ENCODE measurements around the gene SPRY1. TPM values are rescaled to one million over a fixed set of nuclear protein-coding genes. Genes with fewer than 3 reads are reported as not detected.
A peak's percentile ranks its signal among the peaks of the same experiment; 100 is the strongest.

The SPRY1 gene
- total RNA-seq, 6 experiments from 2014 or later = 9.3 to 16.1 (median 14.3) TPM

DNA sequence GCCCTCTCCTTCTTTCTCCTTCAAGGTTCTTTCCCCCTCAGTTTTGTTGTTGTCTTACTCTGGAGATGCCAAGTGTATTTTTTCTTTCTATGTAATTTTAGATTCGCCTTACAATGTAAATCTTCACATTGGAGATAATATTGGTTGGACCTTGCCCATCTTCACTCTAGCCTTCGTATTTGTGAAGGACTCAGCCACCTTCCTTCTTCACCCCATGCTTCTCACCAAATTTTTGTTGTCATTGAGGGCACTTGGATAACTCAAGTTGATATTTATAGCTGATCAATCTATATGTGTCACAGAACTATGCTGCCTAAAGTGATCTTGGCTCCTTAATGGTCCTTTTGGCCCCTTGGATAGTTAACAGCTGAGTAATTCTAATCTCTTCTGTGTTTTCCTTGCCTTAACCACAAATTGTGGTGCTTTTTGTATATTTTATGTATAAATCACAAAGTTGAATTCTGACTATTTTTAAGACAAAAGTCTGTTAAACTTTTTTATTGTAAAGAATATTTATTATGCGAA, 6.5 kb downstream of the SPRY1 start:
- no peak overlapping the region for H3K27ac ChIP-seq
- intact Hi-C loops (cut with DNase I) = no loop called here
- WGBS (ENCODE audit: insufficient coverage, low coverage, low lambda C conversion rate, missing lambda C conversion rate) = 65% methylated on average over 3 of the region's 3 CpGs
- TF ChIP-seq, protein P1, sequence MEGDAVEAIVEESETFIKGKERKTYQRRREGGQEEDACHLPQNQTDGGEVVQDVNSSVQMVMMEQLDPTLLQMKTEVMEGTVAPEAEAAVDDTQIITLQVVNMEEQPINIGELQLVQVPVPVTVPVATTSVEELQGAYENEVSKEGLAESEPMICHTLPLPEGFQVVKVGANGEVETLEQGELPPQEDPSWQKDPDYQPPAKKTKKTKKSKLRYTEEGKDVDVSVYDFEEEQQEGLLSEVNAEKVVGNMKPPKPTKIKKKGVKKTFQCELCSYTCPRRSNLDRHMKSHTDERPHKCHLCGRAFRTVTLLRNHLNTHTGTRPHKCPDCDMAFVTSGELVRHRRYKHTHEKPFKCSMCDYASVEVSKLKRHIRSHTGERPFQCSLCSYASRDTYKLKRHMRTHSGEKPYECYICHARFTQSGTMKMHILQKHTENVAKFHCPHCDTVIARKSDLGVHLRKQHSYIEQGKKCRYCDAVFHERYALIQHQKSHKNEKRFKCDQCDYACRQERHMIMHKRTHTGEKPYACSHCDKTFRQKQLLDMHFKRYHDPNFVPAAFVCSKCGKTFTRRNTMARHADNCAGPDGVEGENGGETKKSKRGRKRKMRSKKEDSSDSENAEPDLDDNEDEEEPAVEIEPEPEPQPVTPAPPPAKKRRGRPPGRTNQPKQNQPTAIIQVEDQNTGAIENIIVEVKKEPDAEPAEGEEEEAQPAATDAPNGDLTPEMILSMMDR (IDR thresholded peaks at IDR 0.05) = no peak
- no peak for TF ChIP-seq POLR2A (IDR thresholded peaks at IDR 0.05)
- peaks cover 0 to 5% (median 0%) of the 10 kb centered on the region in 4 donors for H3K4me1 ChIP-seq
- ATAC-seq (no peak), DNase-seq (no peak)
- H3K27me3 ChIP-seq = no peaks in the 10 kb centered on the region
- peak overlapping the region in 1 of 3 donors; percentile 11 for H3K4me3 ChIP-seq
- peaks cover 0 to 9% (median 0%) of the 10 kb centered on the region in 4 donors for H3K36me3 ChIP-seq
- H3K9me3 ChIP-seq = no peaks in the 10 kb centered on the region

DNA sequence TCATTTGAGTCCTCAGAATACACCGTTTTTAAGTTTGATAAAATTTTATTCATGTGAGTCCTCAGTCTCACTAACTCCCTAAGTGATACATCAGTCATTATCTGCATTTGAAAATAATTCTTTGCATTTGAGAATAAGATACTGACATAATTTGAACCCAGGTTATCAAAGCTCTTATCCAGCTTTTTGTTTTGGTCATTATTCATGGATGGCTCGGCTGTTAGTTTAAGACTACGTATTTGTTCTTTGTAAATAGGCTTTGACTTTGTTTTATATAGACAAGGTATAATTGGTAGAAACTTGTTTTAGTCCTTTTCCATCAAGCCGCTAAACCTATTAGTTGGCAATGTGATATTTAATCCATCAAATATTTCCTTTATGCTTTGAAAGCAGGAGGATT, 7.9 kb downstream of the SPRY1 start:
- Histone ChIP-seq H3K36me3 (peaks cover 0 to 9% (median 0%) of the 10 kb centered on the region in 4 donors), H3K4me1 (peaks cover 0 to 5% (median 0%) of the 10 kb centered on the region in 4 donors), H3K9me3 (no peaks in the 10 kb centered on the region), H3K27me3 (no peaks in the 10 kb centered on the region), H3K27ac (no peak overlapping the region), H3K4me3 (no peak overlapping the region)
- 84% methylated on average over 4 of the region's 4 CpGs for WGBS (ENCODE audit: insufficient coverage, low coverage, low lambda C conversion rate, missing lambda C conversion rate)
- DNase-seq (no peak), ATAC-seq (no peak)
- no peak for TF ChIP-seq POLR2A (IDR thresholded peaks at IDR 0.05)
- TF ChIP-seq, protein P1 (IDR thresholded peaks at IDR 0.05) = no peak
- intact Hi-C loops (cut with DNase I) = no loop called here

DNA sequence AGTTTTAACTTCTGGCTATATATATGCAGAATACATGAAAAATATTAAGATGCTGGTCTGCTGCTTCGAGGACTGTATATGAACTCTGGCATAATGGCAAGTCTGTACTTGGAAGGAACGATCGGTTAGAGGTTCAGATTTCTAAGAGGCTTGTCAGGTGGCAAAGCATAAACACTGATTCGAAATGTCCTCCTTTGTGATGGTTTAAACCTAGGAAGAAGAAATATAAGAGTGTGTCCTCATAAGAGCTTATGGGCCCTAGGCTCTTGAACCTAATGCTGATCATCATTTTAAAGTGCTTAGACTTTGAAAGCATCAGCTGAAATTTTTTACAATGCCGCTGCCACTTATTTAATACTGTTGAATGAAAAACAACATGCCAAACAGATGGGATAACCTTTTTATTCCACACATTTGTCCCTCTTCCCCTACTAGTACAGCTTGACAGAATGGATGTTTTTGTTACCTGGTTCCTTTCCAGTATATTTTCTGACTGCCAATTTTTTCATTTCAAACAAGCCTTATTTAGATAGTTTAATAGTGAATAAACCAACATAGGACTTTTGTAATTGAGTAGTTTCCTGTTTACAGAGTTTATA, 8.8 kb downstream of the SPRY1 start:
- WGBS (ENCODE audit: insufficient coverage, low coverage, low lambda C conversion rate, missing lambda C conversion rate) = 86% methylated on average over 5 of the region's 5 CpGs
- H3K4me1 ChIP-seq = peaks cover 0 to under 1% (median 0%) of the 10 kb centered on the region in 4 donors
- ATAC-seq (peak in 2 of 4 donors; percentile 25 to 27), DNase-seq (no peak)
- no peaks in the 10 kb centered on the region for H3K27me3 ChIP-seq
- no peaks in the 10 kb centered on the region for H3K9me3 ChIP-seq
- peaks cover 0 to 9% (median 0%) of the 10 kb centered on the region in 4 donors for H3K36me3 ChIP-seq
- intact Hi-C loops (cut with DNase I) = no loop called here
- no peak overlapping the region for H3K4me3 ChIP-seq
- TF ChIP-seq, protein P1 (IDR thresholded peaks at IDR 0.05) = no peak
- TF ChIP-seq POLR2A (IDR thresholded peaks at IDR 0.05) = no peak
- no peak overlapping the region for H3K27ac ChIP-seq

DNA sequence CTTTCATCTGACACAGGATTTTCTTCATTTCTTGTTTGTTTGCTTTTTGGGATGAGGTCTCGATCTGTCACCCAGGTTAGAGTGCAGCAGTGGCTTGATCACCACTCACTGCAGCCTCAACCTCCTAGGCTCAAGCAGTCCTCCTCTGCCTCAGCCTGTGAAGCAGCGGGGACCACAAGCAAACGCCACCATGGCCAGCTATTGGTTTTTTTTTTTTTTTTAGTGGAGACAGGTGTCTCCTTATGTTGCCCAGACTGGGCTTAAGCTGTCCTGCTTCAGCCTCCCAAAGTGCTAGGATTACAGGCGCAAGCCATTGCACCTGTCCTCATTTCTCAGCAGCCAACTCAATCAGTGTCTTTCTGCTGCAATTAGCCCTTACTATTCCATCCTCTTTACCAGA, 10.3 kb downstream of the SPRY1 start:
- Histone ChIP-seq H3K27me3 (no peaks in the 10 kb centered on the region), H3K36me3 (peaks cover 0 to 7% (median 0%) of the 10 kb centered on the region in 4 donors), H3K9me3 (no peaks in the 10 kb centered on the region), H3K4me3 (no peak overlapping the region), H3K4me1 (peaks cover 0 to 2% (median 0%) of the 10 kb centered on the region in 4 donors), H3K27ac (no peak overlapping the region)
- intact Hi-C loops (cut with DNase I) = no loop called here
- DNase-seq (no peak), ATAC-seq (peak in 1 of 4 donors; percentile 33)
- TF ChIP-seq, protein P1 (IDR thresholded peaks at IDR 0.05) = no peak
- no peak for TF ChIP-seq POLR2A (IDR thresholded peaks at IDR 0.05)
- WGBS (ENCODE audit: insufficient coverage, low coverage, low lambda C conversion rate, missing lambda C conversion rate) = 56% methylated on average over 4 of the region's 4 CpGs
